Endothelial cell of umbilical vein (primary cell): ENCODE measurements around the gene SH3PXD2B. TPM values are rescaled to one million over a fixed set of nuclear protein-coding genes. Genes with fewer than 3 reads are reported as not detected.

Experiments
- BruUV-seq: library from RNA; stranded (reverse); fragments of 400-500 nt; replicated peaks from 2 replicates; lab custom pipeline; 2021; lab: Mats Ljungman, UMichigan
- CTCF ChIA-PET: fragments of 300-600, 350-600 bp; sonication (Branson Sonifier 250); formaldehyde crosslinking; loops from one replicate; lab custom pipeline; 2021; ENCODE audit warnings: antibody characterized with exemption, inconsistent platforms; lab: Charles Lee
- POLR2A ChIA-PET: fragments of 300-600, 350-600 bp; sonication (Branson Sonifier 250); formaldehyde crosslinking; loops from one replicate; lab custom pipeline; 2021; ENCODE audit warnings: antibody characterized with exemption, inconsistent platforms; lab: Charles Lee
- DNase-seq: peaks from one replicate; pipeline ENCODE4 v3.0.0-alpha.2; 2011; ENCODE audit warnings: low read depth, low spot score
- FAIRE-seq: peaks from 2 replicates; lab custom pipeline; 2011; peaks lifted over from hg19 to GRCh38; lab: Jason Lieb, UNC
- H2AFZ ChIP-seq: 2 replicates; pipeline ENCODE4 v1.6.0; 2012; ENCODE audit warnings: low read depth, low read length, control low read depth, inconsistent platforms
- H3K27ac ChIP-seq: 2 replicates; pipeline ENCODE4 v1.5.1; 2011; ENCODE audit warnings: low read depth, mild to moderate bottlenecking, control low read depth, low read length, moderate library complexity; ENCODE audit not compliant: insufficient read depth
- H3K27me3 ChIP-seq, 2 experiments: 2 replicates each; pipeline versions ENCODE4 v1.6.0 to v1.6.1; 2011; ENCODE audit warnings: low read length in 2 of 2, mixed read lengths in 1 of 2; ENCODE audit not compliant: control insufficient read depth in 2 of 2, insufficient read depth in 2 of 2
- H3K36me3 ChIP-seq, 2 experiments: 2 replicates in 1 of 2; 3 replicates in 1 of 2; pipeline ENCODE4 v1.5.1; 2011; ENCODE audit warnings: low read length in 2 of 2, mild to moderate bottlenecking in 1 of 2, moderate library complexity in 1 of 2; ENCODE audit not compliant: control insufficient read depth in 2 of 2, insufficient read depth in 2 of 2; ENCODE audit errors: extremely low read depth in 1 of 2
- H3K4me1 ChIP-seq: 3 replicates; pipeline ENCODE4 v1.5.1; 2011; ENCODE audit warnings: mild to moderate bottlenecking, low read length; ENCODE audit not compliant: control insufficient read depth, insufficient read depth; ENCODE audit errors: extremely low read depth
- H3K4me2 ChIP-seq: 2 replicates; pipeline ENCODE4 v1.6.1; 2011; ENCODE audit warnings: low read length, control low read depth, mixed read lengths; ENCODE audit not compliant: insufficient read depth
- H3K4me3 ChIP-seq, 3 experiments: fragments of 200-600 bp in 1 of 3; sonication (generic), shearing (Covaris generic) in 1 of 3; replicated peaks in 1 of 3; 2 replicates each; pipeline ENCODE4 v1.5.1; 2011 to 2016; ENCODE audit warnings: control low read depth in 3 of 3, low read length in 3 of 3, mild to moderate bottlenecking in 2 of 3, inconsistent platforms in 1 of 3, low read depth in 1 of 3, moderate library complexity in 1 of 3; ENCODE audit not compliant: insufficient read depth in 1 of 3
- H3K79me2 ChIP-seq: 2 replicates; pipeline ENCODE4 v1.6.0; 2012; ENCODE audit warnings: low read length, inconsistent platforms; ENCODE audit not compliant: control insufficient read depth, insufficient read depth
- H3K9ac ChIP-seq: replicated peaks from 2 replicates; pipeline ENCODE3; 2011; ENCODE audit warnings: low read length, control low read depth; ENCODE audit not compliant: insufficient read depth; ENCODE audit errors: extremely low read depth
- H3K9me1 ChIP-seq: replicated peaks from 3 replicates; pipeline ENCODE4 v1.6.0; 2011; ENCODE audit warnings: mild to moderate bottlenecking, low read length; ENCODE audit not compliant: control insufficient read depth, insufficient read depth; ENCODE audit errors: extremely low read depth
- H3K9me3 ChIP-seq: replicated peaks from 2 replicates; pipeline ENCODE4 v1.5.1; 2012; ENCODE audit warnings: low read length, inconsistent platforms; ENCODE audit not compliant: control insufficient read depth, insufficient read depth
- H4K20me1 ChIP-seq: replicated peaks from 2 replicates; pipeline ENCODE3; 2011; ENCODE audit warnings: mild to moderate bottlenecking, low read length; ENCODE audit not compliant: control insufficient read depth, insufficient read depth; ENCODE audit errors: extremely low read depth
- CTCF ChIP-seq, 2 donors: IDR thresholded peaks; 1 replicate in 1 of 2; 2 replicates in 1 of 2; pipeline ENCODE4 v1.5.1; 2011; ENCODE audit warnings: low read length in 2 of 2, mild to moderate bottlenecking in 2 of 2, moderate library complexity in 2 of 2, control low read depth in 1 of 2, inconsistent platforms in 1 of 2, low read depth in 1 of 2; ENCODE audit not compliant: insufficient read depth in 1 of 2; ENCODE audit errors: extremely low read depth in 1 of 2
- EZH2 ChIP-seq: IDR thresholded peaks from 2 replicates; pipeline ENCODE4 v1.6.1; 2012; ENCODE audit warnings: borderline replicate concordance, low read depth, mild to moderate bottlenecking, moderate library complexity, low read length, inconsistent platforms; ENCODE audit not compliant: severe bottlenecking
- FOS ChIP-seq: IDR thresholded peaks from 2 replicates; pipeline ENCODE4 v1.6.1; 2011; ENCODE audit warnings: mild to moderate bottlenecking, low read length, moderate library complexity, borderline replicate concordance; ENCODE audit not compliant: insufficient read depth
- GATA2 ChIP-seq: IDR thresholded peaks from 2 replicates; pipeline ENCODE4 v1.7.0; 2011; ENCODE audit warnings: low read depth, mild to moderate bottlenecking, moderate library complexity, mixed read lengths, low read length; ENCODE audit not compliant: insufficient read length, insufficient read depth
- JUN ChIP-seq: IDR thresholded peaks from 2 replicates; pipeline ENCODE4 v1.6.1; 2011; ENCODE audit warnings: borderline replicate concordance, low read depth; ENCODE audit not compliant: insufficient read length, insufficient read depth
- MYC ChIP-seq: IDR thresholded peaks from one replicate; pipeline ENCODE4 v1.6.1; 2011; ENCODE audit warnings: mild to moderate bottlenecking, low read depth, low read length
- POLR2A ChIP-seq: IDR thresholded peaks from 2 replicates; pipeline ENCODE4 v1.6.1; 2012; ENCODE audit warnings: low read depth, mild to moderate bottlenecking, control low read depth, low read length
- POLR2AphosphoS5 ChIP-seq: IDR thresholded peaks from 2 replicates; pipeline ENCODE4 v1.6.1; 2012; ENCODE audit warnings: low read depth, mild to moderate bottlenecking, control low read depth, low read length, moderate library complexity; ENCODE audit not compliant: insufficient read depth
- dilution Hi-C: fragments of 300-500 bp; cut with MboI; formaldehyde crosslinking; loops from one replicate; pipeline ENCODE4 v1.15.0; 2019; ENCODE audit warnings: low sequenced_read_pairs; ENCODE audit not compliant: extremely low pct_ligation_motif_present
- intact Hi-C: fragments of 100-400 bp; cut with micrococcal nuclease; formaldehyde crosslinking; loops from one replicate; pipeline ENCODE4 v1.10.0; 2022
- polyA plus RNA-seq, 4 experiments: library from polyadenylated mRNA; depleted of rRNA in 3 of 4; stranded (reverse) in 3 of 4; unstranded in 1 of 4; fragments of >200 nt; gene quantifications; 2 replicates each; pipeline versions ENCODE4 v1.2.1 to v1.2.3, GENCODE V29; 2011 to 2012; ENCODE audit warnings: missing spikeins in 1 of 4
- total RNA-seq: library from RNA; stranded (reverse); gene quantifications from 2 replicates; pipeline ENCODE4 v1.2.3, GENCODE V29; 2021
- TF ChIP-seq, protein P1 (sequence below): IDR thresholded peaks from 2 replicates; pipeline ENCODE4 v1.6.1; 2011; ENCODE audit not compliant: insufficient read depth, insufficient read length

SH3PXD2B gene
- total and polyA plus RNA-seq, 2 donors (not counting 3 experiments of a cell fraction or from before 2014, with no cell fraction given), result 23.5 to 66.3 TPM

- no peak overlapping the region for H3K4me2 ChIP-seq
- no peak for FAIRE-seq
- H3K9me1 ChIP-seq, result no peaks in the 10 kb centered on the region
- TF ChIP-seq EZH2, result no peak
- TF ChIP-seq JUN, result no peak
- no peak for TF ChIP-seq MYC
- TF ChIP-seq, protein P1, sequence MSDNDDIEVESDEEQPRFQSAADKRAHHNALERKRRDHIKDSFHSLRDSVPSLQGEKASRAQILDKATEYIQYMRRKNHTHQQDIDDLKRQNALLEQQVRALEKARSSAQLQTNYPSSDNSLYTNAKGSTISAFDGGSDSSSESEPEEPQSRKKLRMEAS, result no peak
- no peak for TF ChIP-seq FOS
- TF ChIP-seq CTCF (IDR thresholded peaks at IDR 0.05; ENCODE audit: extremely low read depth in 1 of 2, insufficient read depth in 1 of 2, low read depth in 1 of 2, low read length in 2 of 2), result no peak
- TF ChIP-seq GATA2, result no peak
- TF ChIP-seq POLR2A, result no peak
- no peak for TF ChIP-seq POLR2AphosphoS5
- no peaks in the 10 kb centered on the region for H3K9me3 ChIP-seq
- peaks cover 15% of the 10 kb centered on the region for H4K20me1 ChIP-seq
- intact Hi-C loops, result no loop called here
- peaks cover 95% of the 10 kb centered on the region for H3K79me2 ChIP-seq
- ChIA-PET POLR2A (no interaction called here), CTCF (interaction anchor here (1.2 kb wide), 1 partner anchor 15 kb away, joined by 3 read pairs; no protein-coding TSS in a partner anchor)
- no peak overlapping the region for H3K27ac ChIP-seq
- no peak overlapping the region for H3K9ac ChIP-seq
- no peaks in the 10 kb centered on the region for H3K27me3 ChIP-seq
- H3K4me1 ChIP-seq, result peaks cover 21% of the 10 kb centered on the region
- H3K4me3 ChIP-seq, result no peak overlapping the region
- no peak overlapping the region for H2AFZ ChIP-seq
- DNase-seq, result no peak
- dilution Hi-C loops, result no loop called here
- no peaks in the 10 kb centered on the region for H3K36me3 ChIP-seq
- BruUV-seq, result no TSS peak
Observed at GRCh38 chr5:172278356-172278755, 176.0 kb downstream of the SH3PXD2B start.
